GM19455 (cell line): ENCODE data around the gene SPTB.

Source experiments
- ATAC-seq: cut with Tn5 transposase; IDR thresholded peaks from one replicate; pipeline ENCODE4 v1.9.1; 2021; ENCODE audit not compliant: unreplicated experiment

The SPTB gene

DNA sequence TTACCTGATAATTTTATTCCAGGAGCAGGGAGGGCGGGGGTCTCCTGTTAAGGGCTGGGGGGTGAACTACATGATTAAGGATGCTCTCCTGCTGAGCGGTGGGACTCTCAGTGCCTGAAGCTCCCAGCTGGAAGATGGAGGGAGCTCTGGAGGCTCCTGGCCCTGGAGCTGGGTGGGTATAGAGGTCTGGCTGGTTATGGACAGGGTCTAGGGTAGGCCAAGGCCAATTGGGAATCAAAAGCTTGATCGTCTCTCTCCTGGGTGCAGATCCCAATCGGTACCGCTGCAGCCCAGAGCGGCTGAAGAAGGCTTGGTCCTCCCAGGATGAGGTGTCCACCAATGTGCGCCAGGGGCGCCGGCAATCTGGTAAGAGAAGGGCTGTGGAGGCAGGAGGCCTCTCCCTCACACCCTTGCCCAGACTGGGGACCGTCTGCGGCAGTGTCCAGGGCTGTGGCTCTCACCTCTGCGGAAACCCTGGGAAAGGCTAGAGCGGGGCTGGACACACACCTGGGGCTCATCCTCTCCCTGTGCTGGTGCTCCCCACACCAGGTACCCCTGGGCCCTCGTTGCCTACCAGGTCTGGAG lies 147.1 kb downstream of the SPTB start:
- ATAC-seq: no peak

DNA sequence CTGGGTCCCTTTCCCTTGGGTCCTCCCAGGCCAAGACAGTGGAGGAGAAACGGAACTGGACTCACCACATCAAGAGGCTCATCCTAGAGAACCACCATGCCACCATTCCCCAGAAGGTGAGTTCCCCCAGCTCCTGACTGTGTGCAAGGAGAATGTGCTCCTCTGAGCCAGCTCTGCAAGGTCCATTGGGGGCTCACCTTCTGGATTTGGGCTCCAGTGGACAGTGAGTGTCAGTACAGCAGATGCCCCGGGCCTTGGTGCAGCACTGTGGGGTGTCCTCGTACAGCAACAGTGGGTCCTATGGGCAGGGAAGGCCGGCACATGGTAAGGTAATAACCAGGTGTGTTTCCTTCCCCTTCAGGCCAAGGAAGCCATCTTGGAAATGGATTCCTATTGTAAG lies 147.6 kb downstream of the SPTB start:
- no peak for ATAC-seq

DNA sequence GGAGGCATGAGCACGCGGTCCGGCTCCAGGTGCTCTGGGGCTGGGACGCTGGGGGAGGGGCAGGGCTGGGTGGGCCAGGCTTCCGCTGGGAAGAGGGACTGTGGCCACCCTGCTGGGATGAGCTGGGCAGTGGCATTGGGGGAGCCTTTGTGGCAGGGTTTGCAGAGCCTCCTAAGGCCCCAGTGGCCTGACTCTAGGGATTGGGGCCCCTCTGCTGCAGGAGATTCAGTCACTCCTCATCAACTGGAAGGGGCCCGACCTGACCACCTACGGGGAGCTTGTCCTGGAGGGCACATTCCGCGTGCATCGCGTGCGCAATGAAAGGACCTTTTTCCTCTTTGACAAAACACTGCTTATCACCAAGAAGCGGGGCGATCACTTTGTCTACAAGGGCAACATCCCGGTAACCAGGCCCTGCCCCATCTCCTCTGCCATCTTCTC lies 148.5 kb downstream of the SPTB start:
- no peak for ATAC-seq

DNA sequence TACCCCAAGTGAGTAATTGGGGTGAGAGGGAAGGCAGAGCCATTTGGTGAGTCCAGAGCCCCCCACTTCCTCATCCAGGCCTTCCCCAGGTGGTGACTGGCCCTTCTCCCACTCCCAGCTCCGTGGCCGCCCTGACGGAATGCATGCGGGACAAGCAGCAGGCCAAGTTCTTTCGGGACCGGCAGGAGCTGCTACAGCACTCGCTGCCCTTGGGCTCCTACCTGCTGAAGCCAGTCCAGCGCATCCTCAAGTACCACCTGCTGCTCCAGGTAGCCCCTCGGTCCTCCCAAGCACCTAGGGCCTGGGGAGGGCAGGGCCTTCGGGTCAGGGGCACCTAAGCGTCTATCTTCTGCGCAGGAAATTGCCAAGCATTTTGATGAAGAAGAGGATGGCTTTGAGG lies 149.0 kb downstream of the SPTB start:
- ATAC-seq: no peak

DNA sequence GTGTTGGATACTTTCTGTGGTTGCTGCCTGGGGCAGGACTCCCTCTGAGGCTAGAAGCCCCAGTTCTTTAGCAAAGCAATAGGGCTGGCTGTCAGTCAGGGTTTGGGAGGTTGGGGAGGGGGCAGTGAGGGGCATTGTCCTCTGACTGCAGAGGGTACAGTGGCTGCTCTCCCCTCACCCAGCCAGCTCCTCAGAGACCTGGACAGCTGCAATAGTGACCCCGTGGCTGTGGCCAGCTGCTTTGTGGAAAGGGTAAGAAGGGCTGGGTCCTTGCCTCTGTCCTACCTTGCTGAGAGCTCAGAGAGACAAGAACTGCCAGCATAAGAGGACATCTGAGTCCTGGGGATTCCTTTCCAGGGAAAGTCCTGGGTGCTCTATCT lies 149.7 kb downstream of the SPTB start:
- no peak for ATAC-seq

DNA sequence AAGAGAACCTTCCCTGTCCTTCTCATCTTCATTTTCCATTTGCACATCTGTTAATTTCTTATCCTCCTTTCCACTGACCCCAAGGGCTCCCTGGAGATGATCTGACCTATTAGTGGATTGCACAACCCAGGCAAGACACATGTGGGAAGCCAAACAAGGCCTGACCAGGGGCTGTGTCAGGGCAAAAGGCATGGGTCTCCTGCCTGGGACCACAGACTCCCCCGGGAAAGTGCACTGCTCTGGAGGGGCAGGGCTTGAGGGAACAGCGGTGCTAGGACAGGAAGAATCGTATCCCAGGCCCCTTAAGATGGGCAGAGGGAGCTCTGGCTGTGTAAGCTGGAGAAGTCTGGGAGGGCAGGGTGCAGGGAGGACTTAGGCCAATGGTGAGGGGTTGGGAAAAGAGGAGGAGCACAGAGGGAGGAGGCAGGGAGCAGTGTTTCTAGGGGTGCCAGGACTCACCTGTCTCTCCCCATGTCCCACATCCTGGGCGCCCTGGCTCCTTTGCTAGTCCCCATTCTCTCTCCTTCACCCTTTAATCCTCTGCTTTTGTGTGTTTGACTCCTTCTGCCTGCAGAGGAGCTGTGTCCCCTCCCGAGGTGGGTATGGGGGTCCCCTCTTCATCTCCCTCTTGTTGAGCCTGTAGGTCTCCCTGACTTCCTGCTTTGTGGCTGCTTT lies 150.2 kb downstream of the SPTB start:
- ATAC-seq: no peak

DNA sequence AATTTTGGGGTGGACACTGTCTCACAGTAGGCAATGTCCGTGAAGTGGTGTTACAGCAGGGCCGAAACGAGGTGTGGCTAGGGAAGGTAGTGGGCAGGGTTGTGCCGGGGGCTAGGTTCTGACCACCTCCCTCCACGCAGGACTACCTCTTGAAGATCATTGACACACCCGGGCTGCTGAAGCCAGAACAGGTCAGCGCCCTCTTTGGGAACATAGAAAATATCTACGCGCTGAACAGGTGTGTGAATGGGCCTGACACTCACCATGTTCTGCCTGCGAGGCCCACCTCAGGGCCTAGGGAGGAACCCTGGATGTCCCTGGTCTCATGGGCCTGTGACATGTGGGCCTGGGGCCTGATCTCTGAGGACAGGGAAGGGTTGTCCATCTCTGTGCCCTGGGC lies 150.9 kb downstream of the SPTB start:
- ATAC-seq: no peak

DNA sequence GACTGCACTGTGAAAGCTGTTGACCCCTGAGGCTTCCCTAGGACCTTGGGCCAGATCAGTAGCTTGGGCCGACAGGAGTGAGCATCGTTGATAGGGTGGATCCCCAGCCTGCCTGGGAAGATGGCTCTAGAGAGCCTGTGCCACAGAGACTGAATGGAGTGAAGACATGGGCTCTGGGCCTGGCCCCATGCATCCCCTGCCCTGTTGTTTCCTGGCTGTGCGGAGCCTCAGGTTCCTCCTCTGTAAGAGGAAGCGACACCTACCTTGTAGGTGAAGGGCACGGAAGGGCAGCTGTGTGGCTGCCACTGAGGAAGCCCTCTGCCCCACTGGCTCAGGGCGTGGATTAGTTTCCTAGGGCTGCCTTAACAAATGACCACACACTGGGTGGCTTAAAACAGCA lies 151.6 kb downstream of the SPTB start:
- no peak for ATAC-seq

DNA sequence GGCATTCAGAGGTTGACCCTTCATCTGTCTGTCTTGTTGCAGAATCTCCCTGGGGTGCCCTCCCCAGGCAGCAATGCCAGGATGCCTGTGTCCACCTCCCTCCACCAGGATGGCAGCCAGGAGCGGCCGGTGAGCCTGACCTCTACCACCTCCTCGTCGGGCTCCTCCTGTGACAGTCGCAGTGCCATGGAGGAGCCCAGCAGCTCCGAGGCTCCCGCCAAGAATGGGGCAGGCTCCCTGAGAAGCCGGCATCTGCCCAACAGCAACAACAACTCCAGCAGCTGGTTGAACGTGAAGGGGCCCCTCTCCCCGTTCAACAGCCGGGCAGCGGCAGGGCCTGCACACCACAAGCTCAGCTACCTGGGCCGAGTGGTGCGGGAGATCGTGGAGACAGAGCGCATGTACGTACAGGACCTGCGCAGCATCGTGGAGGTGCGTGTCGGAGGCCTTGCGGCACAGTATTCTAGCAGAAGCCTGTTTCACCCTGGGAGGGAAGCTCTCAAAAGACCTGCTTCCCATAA lies 152.1 kb downstream of the SPTB start:
- no peak for ATAC-seq

DNA sequence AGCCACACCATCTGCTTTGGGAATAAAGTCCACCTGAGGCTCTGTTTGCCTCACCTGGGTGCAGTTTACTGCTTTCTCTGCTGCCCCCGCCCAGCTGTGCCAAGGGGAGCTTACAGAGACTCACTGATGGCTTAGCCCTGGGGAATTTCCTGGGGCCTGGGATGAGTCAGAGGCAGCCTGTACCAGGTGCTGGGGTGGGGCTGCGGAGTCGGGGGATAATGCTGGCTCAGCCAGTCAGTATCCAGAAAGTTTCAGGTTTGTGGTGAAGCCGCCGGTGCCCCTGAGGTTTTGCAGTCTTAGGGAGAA lies 153.2 kb downstream of the SPTB start:
- ATAC-seq: no peak

DNA sequence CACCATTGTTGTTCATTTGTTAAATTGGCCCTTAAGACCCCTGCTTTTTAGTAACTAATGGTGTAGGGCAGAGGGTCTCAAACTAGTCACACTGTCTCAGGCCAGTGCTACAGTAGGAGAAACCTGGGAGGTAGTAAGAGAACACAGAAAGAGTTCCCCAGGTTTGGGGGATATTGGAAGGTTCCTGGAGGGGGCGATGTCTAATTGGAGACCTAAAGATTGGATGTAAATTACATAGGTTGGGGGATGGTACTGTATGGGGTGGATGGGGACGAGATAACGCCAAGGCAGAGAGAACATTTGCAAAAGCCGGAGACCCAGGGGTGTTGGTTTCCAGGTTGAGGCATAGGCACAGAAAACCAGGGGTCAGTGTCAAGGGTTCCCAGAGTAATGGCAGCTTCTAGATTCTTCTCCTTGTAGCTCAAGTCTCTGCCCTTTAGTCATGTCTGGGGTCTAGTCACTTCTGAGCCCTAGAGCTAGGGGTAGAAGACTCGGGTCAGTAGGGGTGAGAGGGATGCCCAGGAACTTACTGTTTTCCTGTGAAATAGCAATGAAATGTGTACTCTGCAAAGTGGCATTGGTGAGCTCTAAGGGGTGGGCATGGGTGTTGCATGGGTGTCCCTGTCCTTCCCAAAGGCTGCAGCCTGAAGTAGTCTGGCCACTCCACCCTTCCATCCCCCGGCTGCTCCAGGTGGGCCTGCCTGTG lies 153.7 kb downstream of the SPTB start:
- ATAC-seq: no peak

DNA sequence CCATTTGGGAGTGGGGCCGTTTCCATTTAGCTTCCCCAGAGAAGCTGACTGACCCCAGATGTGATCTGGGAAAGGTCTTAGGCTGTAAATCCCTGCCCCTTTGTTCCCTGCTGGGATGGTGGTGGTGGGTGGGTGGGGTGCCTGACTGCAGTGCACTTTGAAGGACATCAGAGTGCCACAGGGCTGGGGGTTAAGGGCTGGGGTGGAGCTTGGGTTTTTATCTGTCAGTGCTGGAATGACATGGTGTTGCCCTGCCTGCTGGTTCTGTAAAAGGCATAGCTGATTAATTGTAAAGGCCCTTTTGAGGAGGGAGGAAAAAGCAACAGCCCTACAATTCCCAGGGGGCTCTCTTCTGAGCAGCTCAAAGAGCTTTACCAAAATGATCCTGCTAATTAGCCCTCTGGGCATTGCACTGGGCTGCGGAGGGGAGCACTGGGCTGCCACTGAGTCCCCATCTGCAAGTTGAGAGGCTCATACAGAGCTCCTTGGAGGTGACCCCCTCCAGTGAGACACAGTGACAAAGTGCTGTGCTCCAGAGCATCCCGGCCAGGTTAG lies 154.4 kb downstream of the SPTB start:
- no peak for ATAC-seq

DNA sequence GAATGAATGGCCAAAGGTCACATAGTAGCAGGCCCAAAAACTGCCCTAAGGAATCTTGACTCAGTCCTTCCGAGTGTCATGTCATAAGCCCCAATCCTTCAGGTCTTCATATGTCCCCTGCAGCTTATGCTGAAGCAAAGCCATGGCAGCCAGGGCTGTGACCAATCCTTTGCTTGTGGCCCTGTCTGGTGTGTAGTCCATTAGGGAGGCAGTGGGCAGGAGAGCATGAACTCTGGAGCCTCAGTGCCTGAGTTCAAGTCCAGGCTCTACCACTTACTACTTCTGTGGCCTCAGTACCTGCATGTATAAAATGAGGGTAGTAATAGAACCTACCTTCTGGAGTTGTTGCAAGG lies 155.2 kb downstream of the SPTB start:
- ATAC-seq: no peak

DNA sequence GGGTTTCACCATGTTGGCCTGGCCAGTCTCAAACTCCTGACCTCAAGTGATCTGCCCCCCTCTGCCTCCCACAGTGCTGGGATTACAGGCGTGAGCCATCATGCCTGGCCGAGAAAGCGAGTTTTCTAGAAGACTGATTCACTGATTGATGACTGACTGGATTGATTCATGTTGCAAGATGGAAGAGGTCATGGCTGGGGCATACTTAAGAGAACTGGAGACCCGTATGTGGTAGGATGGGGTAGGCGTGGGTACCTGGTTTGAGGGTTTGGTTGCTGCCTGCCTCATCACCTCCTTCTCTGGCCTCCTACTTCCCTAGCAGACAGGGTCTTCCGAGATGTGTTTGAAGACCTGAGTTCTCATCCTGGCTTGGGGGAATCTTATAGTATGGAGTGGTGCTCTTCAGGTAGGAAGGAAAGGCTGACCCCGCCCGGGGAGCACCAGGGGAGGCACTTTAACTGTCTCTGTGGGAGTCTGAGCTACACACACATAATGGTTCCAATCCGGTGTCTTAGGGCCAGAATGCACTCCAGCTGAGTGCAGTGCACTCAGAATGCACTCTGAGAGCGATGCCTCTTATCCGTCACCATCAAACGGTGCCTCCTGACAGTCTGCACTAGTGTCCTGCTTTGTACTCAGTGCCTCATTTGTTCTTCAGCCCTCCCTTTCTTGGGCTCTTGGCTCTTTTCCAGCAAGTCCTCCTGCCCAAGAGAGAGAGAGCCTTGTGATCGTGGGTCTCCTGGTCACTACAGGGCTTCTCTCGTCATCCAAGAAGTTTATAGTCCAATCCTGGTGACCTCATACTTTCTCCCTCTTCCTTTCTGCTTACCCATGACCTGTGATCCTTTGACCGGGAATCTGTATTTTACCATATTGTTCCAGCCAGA lies 155.8 kb downstream of the SPTB start:
- no peak for ATAC-seq

DNA sequence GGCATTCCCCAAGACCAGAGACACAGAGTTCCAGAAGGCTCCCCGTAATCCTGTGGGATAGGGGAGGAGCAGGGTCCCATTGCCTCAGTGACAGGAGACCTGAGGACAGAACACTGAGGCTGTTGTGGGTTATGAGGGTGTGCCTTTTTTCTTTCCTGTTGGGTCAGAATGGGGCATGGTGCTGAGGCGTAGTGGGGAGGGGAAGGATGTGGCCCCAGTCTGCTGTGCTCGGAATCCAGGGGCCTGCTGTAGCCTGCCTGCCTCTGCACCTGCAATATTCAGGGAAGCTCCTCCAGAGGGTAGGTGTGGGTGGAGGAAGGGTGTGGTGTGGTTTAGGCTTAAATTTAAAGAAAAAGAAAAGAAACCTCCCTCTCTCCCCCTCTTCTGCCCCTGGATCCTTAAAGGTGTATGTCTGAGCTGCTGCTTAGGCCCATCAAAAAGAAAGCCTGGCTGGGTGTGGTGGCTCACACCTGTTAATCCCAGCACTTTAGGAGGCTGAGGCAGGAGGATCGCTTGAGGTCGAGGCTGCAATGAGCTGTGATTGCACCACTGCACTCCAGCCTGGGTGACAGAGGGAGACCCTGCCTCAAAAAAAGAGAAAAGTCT lies 156.8 kb downstream of the SPTB start:
- ATAC-seq: no peak

DNA sequence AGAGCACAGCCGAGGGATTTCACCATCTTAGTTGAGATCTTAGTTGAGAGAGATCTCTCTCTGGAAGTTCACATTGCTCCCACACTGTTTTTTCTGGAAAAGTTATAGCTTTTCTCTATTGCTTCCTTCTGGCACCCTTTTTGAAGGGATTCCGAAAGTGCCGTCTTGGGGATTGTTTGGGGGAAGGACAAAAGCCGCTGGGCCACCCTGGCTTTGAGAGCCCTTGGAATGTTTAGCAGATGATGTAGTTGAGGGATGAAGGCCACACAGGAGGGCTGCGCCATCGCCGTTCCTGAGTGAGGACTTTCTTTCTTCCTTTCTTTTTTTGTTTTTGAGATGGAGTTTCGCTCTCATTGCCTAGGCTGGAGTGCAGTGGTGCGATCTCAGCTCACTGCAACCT lies 157.8 kb downstream of the SPTB start:
- ATAC-seq: no peak

DNA sequence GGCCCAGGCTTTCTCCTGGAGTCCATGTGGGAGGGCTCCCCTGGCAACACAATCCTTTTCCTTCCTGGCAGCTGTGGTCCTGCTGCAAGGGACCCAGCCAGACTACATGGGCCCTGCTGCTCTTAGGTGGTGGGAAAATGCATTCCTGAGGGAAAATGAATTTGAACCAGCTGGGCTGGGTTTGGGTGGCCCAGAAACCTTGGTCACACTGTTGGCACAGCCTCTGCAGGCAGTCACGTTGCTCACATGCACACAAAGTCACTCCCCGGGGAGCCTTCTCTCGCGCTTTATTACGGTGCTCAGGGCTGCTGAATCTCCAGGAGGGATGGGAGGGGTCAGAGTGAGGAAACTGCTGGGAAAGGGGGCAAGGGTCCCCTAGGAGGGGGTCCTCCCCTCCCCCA lies 158.3 kb downstream of the SPTB start:
- ATAC-seq: no peak

DNA sequence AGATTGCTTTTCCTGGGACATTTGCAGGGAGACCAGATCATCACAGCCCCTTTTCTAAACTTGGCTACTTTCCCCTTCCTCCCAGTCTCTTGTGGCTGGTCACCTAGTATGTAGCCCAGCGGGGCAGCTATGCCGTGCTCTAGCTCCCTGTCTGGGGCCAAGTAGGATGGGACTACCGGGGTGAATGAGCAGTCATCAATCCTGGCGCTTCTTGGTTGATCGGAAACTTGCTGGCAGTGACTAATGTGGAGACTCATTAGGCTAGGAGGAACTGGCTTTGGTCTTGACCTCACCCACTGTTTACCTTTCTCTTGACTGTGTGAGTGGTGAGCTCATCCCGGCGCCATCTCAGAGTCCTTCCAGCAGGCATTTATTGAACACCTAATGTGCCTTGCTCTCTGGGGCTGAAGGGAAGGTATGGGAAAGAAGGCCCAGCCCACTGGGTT lies 159.6 kb downstream of the SPTB start:
- no peak for ATAC-seq

DNA sequence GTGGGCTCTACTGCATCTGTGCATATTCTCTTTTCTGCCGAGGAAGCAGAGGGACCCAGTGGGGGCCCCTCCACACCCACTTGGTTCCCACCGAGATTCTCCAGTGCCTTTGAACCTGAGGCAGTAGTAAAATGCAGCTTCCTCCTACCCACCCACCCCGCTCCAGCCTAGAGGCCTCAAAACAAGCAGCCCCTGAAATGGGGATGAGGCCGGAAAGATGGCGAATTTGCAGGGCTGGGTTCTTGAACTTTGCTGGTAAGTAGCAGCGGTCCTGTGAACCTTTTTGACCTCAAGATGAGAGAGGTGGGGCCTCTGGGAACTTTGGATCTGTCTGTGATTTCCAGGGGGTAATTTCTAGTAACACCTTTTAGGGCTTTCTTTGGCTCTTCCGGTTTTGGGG lies 160.1 kb downstream of the SPTB start:
- no peak for ATAC-seq

DNA sequence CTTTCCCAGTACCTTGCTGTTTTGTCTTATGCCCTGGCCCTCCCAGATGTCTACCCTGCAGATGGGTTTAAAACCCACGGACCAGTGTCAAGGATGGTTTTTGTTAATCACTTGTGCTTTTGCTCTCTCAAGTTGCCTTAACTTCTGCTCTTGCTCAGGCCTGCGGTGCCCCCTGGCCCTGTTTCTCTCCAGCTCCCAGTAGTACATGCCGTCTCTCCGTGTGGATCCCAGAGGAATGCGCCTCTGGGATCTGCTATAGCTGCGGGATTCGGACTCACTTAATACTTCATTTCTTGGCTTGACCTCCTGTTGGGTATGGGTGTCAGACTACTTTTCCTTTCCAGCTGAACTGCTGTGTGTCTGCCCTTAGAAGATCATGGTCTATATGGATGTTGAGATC lies 160.9 kb downstream of the SPTB start:
- ATAC-seq: no peak

DNA sequence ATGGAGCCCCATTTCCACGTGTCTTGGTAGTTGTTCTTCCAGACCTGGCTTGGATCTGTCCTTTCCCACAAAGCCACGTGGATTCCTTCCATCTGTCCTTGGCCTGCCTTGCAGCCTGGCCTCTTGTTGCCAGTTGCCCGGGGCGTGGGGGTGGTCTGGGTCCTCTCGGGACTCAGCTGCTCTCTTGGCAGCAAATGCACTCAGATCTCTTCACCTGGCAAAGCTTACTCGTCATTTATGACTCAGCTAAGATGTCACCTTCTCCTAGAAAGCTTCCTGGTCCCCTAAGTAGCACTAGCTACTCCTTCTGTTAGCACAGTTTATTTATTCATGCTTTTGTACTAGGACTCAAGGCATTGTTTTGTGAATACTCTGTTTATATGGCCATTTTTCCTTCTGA lies 161.8 kb downstream of the SPTB start:
- ATAC-seq: no peak
